GM19395 (cell line): ENCODE data around the gene ARHGEF9.
"Not testable (repeated sequence)": the region's sequence is repeated elsewhere in the genome, so short reads cannot be mapped to it uniquely, and the experiment has no call there.

ENCODE experiments used
- ATAC-seq: cut with Tn5 transposase; IDR thresholded peaks from one replicate; pipeline ENCODE4 v1.9.1; 2021; ENCODE audit warnings: mild to moderate bottlenecking, moderate library complexity; ENCODE audit not compliant: unreplicated experiment

ARHGEF9 gene

GRCh38 chrX:63664741-63665140 is 120.3 kb downstream of the ARHGEF9 start:
- ATAC-seq, result no peak

GRCh38 chrX:63664083-63664482 is 120.9 kb downstream of the ARHGEF9 start:
- no peak for ATAC-seq

GRCh38 chrX:63661676-63662075 is 123.3 kb downstream of the ARHGEF9 start:
- no peak for ATAC-seq

- ATAC-seq, result no peak
Observed at GRCh38 chrX:63658920-63659319, 126.1 kb downstream of the ARHGEF9 start.

- no peak for ATAC-seq
Observed at GRCh38 chrX:63657821-63658220, 127.2 kb downstream of the ARHGEF9 start.

- no peak for ATAC-seq
Observed at GRCh38 chrX:63656871-63657580, 128.0 kb downstream of the ARHGEF9 start.

GRCh38 chrX:63652086-63652765 is 132.8 kb downstream of the ARHGEF9 start:
- ATAC-seq, result no peak

- not testable (repeated sequence) for ATAC-seq
Observed at GRCh38 chrX:63645748-63646147, 139.3 kb downstream of the ARHGEF9 start.

GRCh38 chrX:63635750-63636149 is 149.3 kb downstream of the ARHGEF9 start:
- ATAC-seq, result no peak

GRCh38 chrX:63613531-63614028 is 171.4 kb downstream of the ARHGEF9 start:
- ATAC-seq, result no peak

- ATAC-seq, result no peak
Observed at GRCh38 chrX:63585936-63586335, 199.1 kb downstream of the ARHGEF9 start.
